Middle frontal gyrus (tissue), 1 donor: Measurements from ENCODE around the gene NCAPH2.
A peak's percentile ranks its signal among the peaks of the same experiment; 100 is the strongest.
"Not testable (repeated sequence)": the region's sequence is repeated elsewhere in the genome, so short reads cannot be mapped to it uniquely, and the experiment has no call there.

Experiments
- DNase-seq: peaks from one replicate; pipeline ENCODE4 v3.0.0-alpha.2; 2015; ENCODE audit warnings: low spot score; ENCODE audit errors: extremely low spot score

The NCAPH2 gene

DNA sequence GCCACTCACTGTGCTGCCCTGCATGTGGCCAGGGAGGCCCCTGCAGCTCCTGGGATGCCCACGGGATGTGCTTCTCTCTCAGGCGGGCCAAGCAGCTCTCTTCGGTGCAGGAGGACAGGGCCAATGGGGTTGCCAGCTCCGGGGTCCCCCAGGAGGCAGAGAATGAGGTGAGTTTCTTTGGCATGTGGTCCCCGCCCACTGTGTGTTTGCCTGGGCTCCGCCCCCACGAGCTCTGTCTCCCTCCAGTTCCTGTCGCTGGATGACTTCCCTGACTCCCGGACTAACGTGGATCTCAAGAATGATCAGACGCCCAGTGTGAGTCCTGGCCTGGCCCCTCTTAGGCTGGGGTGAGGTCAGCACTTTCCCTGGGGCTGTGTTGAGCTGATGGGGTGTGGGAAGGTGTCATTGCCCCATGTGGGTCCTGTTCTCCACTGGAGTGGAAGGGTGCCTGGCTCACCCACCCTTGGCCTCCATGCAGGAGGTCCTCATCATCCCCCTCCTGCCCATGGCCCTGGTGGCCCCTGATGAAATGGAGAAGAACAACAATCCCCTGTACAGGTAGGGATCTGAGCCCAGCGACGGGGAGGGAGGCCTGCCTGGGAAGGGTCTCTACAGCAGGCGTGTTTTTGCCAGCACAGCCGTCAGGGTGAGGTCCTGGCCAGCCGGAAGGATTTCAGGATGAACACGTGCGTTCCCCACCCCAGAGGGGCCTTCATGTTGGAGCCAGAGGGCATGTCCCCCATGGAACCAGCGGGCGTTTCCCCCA lies 9.7 kb downstream of the NCAPH2 start:
- no peak for DNase-seq

DNA sequence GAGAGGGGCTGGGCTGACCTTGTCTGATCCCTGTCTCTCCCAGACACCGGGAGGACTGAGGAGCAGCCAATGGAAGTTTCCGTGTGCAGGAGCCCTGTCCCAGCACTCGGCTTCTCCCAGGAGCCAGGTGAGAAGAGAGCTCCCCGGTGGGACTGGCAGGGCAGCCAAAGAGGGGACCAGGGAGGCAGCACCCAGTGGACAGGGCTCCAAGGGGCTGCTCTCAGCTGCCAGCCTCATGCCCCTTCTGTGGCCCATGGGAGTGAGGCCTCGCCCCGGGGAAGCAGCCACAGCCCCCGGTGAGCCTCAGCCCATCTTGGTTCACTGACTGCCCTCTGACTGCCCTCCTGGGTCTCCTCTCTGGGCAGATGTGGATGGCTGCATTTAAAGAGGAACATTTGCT lies 10.6 kb downstream of the NCAPH2 start:
- DNase-seq: no peak

DNA sequence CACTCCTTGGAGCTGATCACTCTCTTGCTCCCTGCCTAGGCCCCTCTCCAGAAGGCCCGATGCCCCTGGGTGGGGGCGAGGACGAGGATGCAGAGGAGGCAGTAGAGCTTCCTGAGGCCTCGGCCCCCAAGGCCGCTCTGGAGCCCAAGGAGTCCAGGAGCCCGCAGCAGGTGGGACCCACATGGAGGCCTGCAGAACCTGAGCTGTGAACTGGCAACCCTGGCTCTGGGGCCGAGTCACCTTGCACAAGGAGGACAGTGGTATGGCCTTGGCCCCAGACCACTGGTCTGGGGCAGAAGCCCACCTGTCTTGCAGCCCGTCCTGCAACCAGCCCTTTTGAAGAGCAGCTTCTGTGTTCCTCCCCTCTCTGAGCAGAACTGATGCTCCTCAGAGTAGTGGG lies 11.1 kb downstream of the NCAPH2 start:
- DNase-seq: no peak

DNA sequence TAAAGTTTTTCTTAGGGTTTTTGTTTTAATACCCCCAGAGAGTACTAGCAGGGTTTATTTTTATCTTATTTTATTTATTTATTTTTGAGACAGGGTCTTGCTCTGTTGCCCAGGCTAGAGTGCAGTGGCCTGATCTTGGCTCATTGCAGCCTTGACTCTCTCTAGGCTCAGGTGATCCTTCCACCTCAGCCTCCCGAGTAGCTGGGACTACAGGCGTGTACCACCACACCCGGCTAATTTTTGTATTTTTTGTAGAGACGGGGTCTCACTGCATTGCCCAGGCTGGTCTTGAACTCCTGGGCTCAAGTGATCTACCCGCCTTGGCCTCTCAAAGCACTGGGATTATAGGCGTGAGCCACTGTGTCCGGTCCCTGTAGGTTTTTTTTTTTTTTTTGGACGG lies 12.2 kb downstream of the NCAPH2 start:
- DNase-seq: not testable (repeated sequence)

DNA sequence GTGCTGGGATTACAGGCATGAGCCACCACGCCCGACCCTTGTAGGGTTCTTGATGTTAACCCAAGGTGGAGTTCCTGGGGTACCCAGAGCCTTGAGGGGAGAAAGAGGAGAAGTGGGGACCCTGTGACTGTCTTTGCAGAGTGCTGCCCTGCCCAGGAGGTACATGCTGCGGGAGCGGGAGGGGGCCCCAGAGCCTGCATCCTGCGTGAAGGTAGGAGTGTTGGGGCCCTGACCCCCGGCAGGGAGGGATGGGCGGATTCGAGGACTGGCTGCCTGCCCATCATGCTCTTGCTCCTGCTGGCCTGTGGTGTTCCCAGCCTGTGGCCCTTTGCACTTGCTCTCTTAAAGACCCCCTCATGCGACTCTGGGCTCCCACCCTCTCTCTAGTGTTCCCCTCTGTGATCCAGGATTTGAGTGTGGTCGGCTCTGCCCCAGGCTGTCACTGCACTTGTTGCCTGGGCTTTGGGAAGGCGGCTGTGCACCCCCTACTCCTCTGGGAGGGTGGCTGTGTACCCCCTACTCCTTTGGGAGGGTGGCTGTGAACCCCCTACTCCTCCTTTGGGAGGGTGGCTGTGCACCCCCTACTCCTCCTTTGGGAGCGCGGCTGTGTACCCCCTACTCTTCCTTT lies 12.9 kb downstream of the NCAPH2 start:
- no peak for DNase-seq

DNA sequence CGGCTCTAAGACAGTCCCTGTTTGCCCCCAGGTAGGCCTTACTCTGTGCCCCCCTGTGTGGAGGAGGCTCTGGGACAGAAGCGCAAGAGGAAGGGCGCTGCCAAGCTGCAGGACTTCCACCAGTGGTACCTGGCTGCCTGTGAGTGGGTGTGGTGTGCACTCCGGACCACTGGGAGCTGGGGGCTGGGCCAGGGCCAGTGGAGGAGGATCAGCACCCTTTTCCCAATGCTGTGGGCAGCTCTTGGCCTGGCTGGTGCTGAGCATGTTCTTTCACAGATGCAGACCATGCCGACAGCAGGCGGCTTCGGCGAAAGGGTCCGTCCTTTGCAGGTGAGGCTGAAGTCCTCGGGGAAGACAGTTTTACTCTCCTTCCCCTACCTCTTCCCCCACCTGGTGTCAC lies 13.7 kb downstream of the NCAPH2 start:
- no peak for DNase-seq

DNA sequence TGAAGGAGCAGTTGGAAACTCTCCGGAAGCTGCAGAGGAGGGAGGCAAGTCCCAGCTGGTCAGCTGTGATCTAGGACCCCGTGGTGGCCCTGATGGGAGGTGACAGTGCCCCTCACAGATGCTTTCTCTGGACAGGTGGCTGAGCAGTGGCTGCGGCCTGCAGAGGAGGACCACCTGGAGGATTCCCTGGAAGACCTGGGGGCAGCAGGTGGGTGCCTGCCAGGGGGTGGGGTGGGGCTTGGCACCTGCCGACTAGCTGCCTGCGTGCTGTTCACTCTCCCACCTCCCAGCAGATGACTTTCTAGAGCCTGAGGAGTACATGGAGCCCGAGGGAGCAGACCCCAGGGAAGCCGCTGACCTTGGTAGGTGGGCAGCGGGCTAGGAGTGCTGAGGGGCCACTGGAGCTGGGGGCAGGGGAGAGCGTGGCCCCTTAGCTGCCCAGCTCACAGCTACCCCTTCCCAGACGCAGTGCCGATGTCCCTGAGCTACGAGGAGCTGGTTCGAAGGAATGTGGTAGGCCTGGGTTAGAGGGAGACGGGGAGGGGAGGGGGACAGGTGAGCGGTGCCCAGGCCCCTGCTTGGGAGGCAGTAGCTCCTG lies 14.3 kb downstream of the NCAPH2 start:
- DNase-seq: no peak

DNA sequence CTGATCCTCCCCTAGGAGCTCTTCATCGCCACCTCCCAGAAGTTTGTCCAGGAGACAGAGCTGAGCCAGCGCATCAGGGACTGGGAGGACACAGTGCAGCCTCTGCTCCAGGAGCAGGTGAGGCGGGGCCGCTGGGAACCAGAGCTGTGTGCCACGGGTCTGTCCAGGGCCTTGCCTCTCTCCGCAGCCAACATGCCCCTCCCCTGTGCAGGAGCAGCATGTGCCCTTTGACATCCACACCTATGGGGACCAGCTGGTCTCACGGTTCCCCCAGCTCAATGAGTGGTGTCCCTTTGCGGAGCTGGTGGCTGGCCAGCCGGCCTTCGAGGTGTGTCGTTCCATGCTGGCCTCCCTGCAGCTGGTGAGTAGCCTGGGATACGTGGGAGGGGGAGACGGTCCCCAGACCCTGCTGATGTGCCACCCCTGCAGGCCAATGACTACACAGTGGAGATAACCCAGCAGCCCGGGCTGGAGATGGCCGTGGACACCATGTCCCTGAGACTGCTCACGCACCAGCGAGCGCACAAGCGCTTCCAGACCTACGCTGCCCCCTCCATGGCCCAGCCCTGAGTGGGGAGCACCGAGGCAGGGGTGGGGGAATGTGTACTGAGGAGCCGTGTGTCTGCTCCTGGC lies 14.9 kb downstream of the NCAPH2 start:
- no peak for DNase-seq

DNA sequence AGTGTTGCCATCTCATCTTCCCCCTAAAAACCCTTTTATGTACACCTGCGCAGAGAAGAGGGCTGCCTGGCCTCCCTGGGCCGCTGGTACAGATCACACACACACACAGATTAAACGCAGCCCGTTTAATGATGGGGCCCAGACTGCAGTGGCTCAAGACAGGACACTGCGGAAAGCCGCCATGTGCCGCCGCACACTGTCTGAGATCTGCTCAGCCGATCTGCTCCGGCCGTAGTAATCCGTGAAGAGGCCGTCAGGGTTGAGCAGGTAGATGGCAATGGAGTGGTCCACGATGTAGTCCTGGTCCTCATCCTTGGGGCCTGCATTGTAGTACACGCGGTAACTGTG lies 15.4 kb downstream of the NCAPH2 start:
- DNase-seq: no peak

DNA sequence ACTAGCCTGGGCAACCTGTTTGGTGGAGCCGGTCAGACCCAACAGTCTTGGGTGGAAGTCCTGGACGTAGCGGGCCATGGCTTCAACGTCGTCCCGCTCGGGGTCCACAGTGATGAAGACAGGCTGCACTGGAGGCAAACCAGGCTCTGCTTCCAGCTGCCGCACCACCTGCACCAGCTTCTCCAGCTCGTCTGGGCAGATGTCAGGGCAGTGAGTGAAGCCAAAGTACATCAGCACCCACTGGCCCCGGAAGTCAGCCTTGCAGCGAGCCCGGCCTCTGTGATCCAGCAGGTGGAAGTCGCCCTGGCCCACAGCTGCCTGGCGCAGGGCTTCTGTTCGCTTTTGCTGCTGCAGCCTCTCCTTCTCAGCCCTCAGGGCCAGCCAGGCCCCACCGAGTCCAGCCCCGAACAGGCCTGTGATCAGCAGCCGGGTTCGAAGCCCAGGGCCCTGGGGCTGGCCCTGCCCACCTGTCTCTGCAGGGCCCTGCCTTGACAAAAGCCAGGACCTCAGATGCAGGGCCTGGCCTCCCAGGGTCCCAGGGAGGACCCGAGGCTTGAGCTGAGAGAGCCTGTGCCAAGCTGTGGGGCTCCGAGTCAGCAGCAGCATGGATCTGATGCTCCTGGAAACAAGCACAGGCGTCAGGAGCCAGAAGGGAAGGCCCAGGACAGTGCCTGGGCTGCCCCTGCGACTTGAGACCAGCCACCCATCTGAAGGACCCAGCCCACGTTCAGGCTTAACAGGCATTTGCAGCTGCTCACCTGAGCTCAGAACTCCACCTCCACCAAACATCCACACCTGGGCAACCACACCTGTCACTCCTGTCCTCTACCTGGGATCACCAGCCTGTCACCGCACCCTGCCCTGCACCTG lies 16.0 kb downstream of the NCAPH2 start:
- no peak for DNase-seq

DNA sequence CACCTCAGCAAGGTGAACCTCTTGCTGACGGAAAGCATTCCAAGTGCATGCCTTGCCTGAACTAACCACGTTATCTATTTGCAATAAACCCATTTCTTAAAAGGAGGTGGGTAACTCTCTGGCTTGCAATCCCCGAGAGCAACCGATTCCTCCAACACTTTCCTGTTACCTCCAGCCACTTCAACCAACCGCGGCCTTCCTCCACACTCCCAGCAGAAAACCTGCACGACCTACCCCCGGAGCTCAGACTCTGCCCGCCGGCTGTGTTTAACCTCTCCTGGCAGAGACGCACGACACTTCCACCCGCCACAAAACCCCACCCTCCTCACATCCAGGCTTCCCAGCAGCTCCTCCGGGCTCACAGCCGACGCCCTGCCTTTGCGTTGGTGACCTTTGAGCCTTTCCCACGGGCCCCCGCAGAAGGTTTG lies 16.7 kb downstream of the NCAPH2 start:
- no peak for DNase-seq

DNA sequence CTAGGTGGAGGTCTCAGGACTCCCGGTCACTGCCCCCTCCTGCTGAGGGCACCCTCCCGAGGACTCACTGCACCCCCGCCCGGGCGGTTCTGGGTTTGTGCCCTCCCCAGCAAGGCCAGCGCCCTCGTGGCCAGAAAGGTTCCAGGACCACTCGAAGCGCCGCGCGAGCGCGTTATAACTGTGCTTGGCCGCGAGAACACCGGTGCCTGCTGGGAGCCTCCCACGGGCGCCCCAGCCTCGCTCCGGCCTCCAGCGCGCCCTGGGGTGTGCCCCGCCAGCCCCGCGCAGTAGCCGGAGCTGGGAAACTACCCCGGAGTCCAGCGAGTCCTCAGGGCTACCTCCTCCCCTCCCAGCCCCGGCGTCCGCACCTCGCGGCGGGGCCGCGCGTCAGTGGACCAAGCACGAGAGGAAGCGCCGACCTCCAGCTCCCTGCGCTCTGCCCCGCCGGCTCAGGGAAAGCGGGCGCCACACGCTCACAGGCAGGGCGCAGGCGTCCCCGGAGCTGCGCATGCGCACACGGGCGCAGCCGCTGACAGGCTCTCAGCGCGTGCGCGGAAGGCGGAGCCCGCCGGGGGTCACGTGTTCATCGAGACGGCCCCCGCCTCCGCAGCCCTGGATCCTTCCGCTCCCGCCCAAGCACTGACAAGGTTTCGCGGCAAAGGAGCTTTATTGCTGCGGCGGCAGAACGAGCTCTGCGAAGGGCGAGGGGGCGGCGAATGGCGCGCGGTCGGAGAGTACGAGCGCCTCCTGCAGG lies 17.3 kb downstream of the NCAPH2 start, which contains the start of gene SCO2:
Gene SCO2 (minus strand): TSS at position 495 of the 754 bp plus-strand sequence. CDS start 1,187 bp downstream, outside the sequence.
- peak; percentile 96 for DNase-seq

DNA sequence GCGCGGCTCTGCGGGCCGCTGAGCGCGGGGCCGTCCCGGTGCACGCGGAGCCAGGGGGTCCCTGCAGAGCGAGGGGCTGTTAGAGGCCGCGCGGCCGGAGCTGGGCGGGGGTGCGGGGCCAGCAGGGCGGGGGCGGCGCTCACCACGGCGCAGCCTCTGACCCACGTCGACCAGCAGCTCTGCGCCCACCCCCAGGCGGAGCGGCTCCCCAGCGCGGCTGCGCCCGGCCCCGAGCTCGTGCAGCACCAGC lies 17.8 kb downstream of the NCAPH2 start:
- DNase-seq: no peak

DNA sequence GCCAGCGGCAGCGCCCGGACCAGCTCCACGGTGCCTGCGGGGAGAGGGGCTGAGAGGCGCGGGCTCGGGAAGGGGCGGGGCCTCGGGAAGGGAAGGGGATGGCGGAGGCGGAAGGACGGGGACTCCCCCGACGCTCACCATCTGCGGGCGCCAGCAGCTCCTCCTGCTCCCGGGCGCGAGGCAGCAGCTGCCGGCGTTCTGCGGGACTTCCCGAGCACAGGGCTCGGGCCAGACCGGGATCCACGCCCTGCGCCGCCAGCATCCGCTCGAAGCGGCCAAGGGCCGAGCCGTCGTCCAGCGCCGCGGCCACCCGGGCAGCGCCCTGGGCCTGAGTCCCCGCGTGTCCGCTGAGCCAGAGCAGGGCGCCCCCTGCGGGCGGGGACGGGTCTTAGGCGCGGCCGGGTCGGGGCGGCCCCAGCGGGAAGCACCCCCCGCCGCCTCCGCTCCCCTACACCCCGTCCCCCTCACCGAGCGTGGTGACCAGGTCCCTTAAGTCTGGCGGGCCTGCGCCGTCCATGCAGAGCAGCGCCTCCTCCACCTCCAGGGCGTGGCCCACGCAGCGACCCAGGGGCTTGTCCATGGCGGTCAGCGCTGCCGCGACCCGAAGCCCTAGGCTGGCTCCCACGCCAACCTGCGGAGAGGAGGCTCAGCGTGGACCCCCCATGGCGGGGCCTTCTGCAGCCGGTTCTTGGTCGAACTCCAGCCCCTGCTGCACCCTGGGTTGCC lies 18.2 kb downstream of the NCAPH2 start:
- no peak for DNase-seq

DNA sequence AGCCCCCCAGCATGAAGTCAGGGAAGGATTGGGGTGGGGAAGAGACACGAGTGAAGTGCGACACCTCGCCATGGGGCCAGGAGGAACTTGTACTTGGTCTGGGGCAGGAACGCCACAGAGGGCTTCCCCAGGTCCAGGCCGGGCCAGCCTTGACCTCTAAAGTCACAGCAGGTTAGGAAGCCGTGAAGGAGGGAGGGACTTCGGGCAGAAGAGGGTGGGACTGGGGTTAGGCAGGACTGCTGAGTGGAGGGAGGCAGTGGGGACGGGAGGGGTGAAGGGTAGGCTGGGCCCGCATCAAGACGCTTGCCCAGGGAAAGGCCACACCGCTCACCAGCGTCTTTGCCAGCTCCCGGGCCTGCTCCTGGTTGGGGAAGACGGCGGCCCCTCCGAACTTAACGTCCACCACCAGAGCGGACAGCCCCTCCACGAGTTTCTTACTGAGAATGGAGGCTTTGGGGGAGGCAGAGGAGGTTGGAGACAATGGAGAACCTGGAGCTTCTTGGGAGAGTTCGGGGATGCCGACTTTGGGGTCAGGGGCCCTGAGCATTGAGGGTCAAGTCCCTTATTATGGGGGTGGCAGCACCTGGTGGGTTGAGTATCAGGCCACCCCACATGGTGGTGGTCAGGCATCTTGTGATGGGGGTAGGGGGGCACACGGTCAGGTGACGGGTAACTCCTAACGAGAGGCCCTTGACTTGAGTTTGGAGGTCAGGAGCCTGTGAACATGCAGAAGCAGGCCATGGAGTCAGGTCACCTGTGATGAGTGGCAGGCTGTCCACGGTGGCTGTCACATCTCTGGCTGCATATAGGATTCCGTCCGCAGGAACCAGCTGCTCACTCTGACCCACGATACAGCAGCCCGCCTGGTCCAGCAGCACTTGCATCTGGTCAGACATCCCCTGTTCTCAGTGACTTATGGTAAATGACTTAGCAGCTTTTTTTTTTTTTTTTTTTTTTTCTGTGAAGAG lies 19.1 kb downstream of the NCAPH2 start:
- DNase-seq: no peak

DNA sequence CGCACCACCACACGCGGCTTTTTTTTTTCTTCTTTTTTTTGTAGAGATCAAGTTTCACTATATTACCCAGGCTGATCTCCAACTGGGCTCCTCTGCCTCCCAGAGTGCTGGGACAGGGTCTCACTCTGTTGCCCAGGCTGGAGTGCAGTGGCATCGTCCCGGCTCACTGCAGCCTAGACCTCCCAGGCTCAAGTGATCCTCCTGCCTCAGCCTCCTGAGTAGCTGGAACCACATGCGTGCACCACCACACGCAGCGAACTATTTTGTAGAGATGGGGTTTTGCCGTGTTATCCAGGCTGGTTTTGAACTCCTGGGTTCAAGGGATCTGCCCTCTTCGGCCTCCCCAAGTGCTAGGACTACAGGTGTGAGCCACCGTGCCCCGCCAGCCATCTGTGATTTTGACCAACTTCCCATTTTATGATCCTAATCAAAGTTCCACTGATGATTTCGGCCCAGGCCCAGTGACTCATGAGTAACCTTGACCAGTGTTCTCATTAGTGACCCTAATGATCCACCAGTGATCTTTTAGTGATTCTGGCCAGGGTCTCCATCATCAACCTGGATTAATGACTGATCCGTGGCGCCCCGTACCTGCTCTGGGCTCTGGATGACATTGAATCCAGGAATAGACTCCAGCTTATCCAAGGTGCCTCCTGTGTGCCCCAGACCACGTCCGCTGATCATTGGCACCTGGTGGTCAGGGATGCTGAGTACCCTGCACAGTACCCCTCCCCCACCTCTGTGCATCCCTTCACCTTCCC lies 20.1 kb downstream of the NCAPH2 start:
- no peak for DNase-seq

DNA sequence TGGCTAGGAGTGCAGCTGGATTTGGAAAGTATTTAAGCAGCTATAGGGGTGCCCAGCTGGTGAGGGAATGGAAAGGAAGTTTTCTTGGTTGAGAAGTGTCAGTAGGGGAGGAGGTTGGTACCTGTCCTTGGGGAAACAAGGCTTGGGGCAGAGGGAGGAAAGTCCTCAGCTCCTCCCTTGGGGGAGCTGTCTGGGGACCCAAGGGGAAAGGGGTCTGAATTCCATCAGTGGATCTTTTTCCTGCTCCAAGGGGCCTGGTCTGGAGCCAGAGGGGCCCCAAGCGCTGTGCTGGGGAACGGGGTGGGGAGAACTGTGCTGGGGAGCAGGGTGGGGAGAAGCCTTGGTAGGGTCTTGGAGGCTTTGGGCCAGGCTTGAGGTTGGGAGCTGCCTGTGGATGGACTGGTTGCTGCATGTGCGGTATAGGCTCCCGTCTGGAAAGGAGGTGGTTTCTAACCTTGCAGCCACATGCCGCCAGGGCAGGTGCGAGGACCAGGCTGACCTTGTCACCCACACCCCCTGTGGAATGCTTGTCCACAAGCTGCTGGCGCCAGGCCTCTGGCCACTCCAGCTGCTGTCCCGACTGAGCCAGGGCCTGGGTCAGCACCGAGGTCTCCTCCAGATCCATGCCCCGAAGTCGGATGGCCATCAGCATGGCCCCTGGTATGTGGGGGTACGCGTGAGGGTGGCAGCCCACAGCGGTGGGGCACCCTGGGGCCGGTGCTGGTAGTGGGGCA lies 20.8 kb downstream of the NCAPH2 start:
- no peak for DNase-seq
